HL-60/S4 treated with phorbol 12-myristate 13-acetate at 8.2 ng/mL for 4 days and 3 days (cell line): ENCODE results near the gene TAS1R1.

ENCODE experiments used
- in situ Hi-C: fragments of 300-500 bp; cut with MboI; formaldehyde crosslinking; loops from 2 replicates; pipeline ENCODE4 v1.15.0; 2022; ENCODE audit warnings: low sequenced_read_pairs

Gene TAS1R1

GRCh38 chr1:6554907-6555778 is at the start of gene TAS1R1:
TSS of gene TAS1R1 (plus strand) at chr1:6555307. CDS start at chr1:6555374, 67 bp downstream.
- in situ Hi-C loops, result no loop called here

GRCh38 chr1:6505367-6506209 is 49.5 kb upstream of the TAS1R1 start:
- in situ Hi-C loops, result no loop called here

- in situ Hi-C loops, result no loop called here
Observed at GRCh38 chr1:6506210-6507036, 48.7 kb upstream of the TAS1R1 start.

- in situ Hi-C loops, result no loop called here
Observed at GRCh38 chr1:6507037-6507428, 48.1 kb upstream of the TAS1R1 start.

GRCh38 chr1:6507461-6507911 is 47.6 kb upstream of the TAS1R1 start:
- in situ Hi-C loops, result no loop called here

GRCh38 chr1:6508154-6508815 is 46.8 kb upstream of the TAS1R1 start:
- in situ Hi-C loops, result no loop called here

GRCh38 chr1:6508816-6509189 is 46.3 kb upstream of the TAS1R1 start:
- in situ Hi-C loops, result no loop called here

GRCh38 chr1:6509220-6509918 is 45.7 kb upstream of the TAS1R1 start:
- in situ Hi-C loops, result no loop called here

GRCh38 chr1:6509919-6510291 is 45.2 kb upstream of the TAS1R1 start:
- in situ Hi-C loops, result no loop called here

GRCh38 chr1:6510493-6510892 is 44.6 kb upstream of the TAS1R1 start:
- in situ Hi-C loops, result no loop called here

GRCh38 chr1:6511056-6511455 is 44.1 kb upstream of the TAS1R1 start:
- in situ Hi-C loops, result no loop called here

- in situ Hi-C loops, result no loop called here
Observed at GRCh38 chr1:6511561-6512244, 43.4 kb upstream of the TAS1R1 start.

GRCh38 chr1:6512245-6512907 is 42.7 kb upstream of the TAS1R1 start:
- in situ Hi-C loops, result no loop called here

- in situ Hi-C loops, result no loop called here
Observed at GRCh38 chr1:6512908-6513280, 42.2 kb upstream of the TAS1R1 start.

- in situ Hi-C loops, result no loop called here
Observed at GRCh38 chr1:6513320-6513801, 41.7 kb upstream of the TAS1R1 start.

- in situ Hi-C loops, result no loop called here
Observed at GRCh38 chr1:6515771-6516170, 39.3 kb upstream of the TAS1R1 start.

GRCh38 chr1:6517435-6517851 is 37.7 kb upstream of the TAS1R1 start:
- in situ Hi-C loops, result no loop called here

GRCh38 chr1:6519491-6519934 is 35.6 kb upstream of the TAS1R1 start:
- in situ Hi-C loops, result no loop called here
